K562 (cell line): ENCODE measurements around the gene SHANK1. TPM values are rescaled to one million over a fixed set of nuclear protein-coding genes. Genes with fewer than 3 reads are reported as not detected.
A peak's percentile ranks its signal among the peaks of the same experiment; 100 is the strongest.

Experiments used
- ARID1B ChIP-seq: fragments of 450-650 bp; IDR thresholded peaks from 2 replicates; pipeline ENCODE4 v1.6.1; 2016; ENCODE audit warnings: antibody characterized with exemption, mild to moderate bottlenecking, inconsistent platforms
- ESRRA ChIP-seq: fragments of 450-650 bp; IDR thresholded peaks from 2 replicates; pipeline ENCODE4 v1.6.1; 2014; ENCODE audit warnings: low read depth, mild to moderate bottlenecking, moderate library complexity, borderline replicate concordance
- GATA2 ChIP-seq: sonication (generic); formaldehyde crosslinking; IDR thresholded peaks from 2 replicates; pipeline ENCODE4 v1.4.0; 2020; ENCODE audit warnings: mild to moderate bottlenecking, missing genetic modification reagents
- HDGF ChIP-seq: fragments of 450-650 bp; IDR thresholded peaks from 2 replicates; pipeline ENCODE4 v1.6.1; 2016
- KHSRP ChIP-seq: fragments of 450-650 bp; IDR thresholded peaks from 2 replicates; pipeline ENCODE4 v1.6.1; 2017
- POU5F1 ChIP-seq: fragments of 150-350 bp; IDR thresholded peaks from 2 replicates; pipeline ENCODE4 v1.6.1; 2014; ENCODE audit warnings: borderline replicate concordance, low read length, low read depth, mild to moderate bottlenecking; ENCODE audit not compliant: partially characterized antibody
- SMARCC2 ChIP-seq: fragments of 450-650 bp; IDR thresholded peaks from 2 replicates; pipeline ENCODE4 v1.6.1; 2017; ENCODE audit warnings: antibody characterized with exemption, moderate library complexity, mild to moderate bottlenecking, low read depth
- polyA plus RNA-seq, 8 experiments: library from polyadenylated mRNA; depleted of rRNA in 4 of 8; stranded (reverse) in 5 of 8; unstranded in 3 of 8; fragments of >200 nt; fragmentation: Nextera tagmentation in 2 of 8; fragmentation: Illumina TruSeq in 1 of 8; extraction: Ambion mirVana in 2 of 8; extraction: Trizol in 1 of 8; gene quantifications; 2 replicates each; pipeline versions ENCODE4 v1.2.1 to v1.2.3, GENCODE V29; 2011 to 2014; ENCODE audit warnings: inconsistent platforms in 1 of 8, missing spikeins in 1 of 8
- total RNA-seq, 7 experiments: library from RNA; depleted of rRNA in 6 of 7; stranded (reverse); fragments of >200 nt in 6 of 7; fragmentation: Illumina TruSeq in 2 of 7; extraction: Trizol in 2 of 7; gene quantifications; 2 replicates each; pipeline versions ENCODE4 v1.2.1 to v1.2.3, GENCODE V29; 2011 to 2021; ENCODE audit warnings: low replicate concordance in 1 of 7
- TF ChIP-seq, protein P1 (sequence below): conservative IDR thresholded peaks from 2 replicates; pipeline ENCODE4 v1.6.1; 2011; ENCODE audit warnings: low read depth, mild to moderate bottlenecking, low read length; ENCODE audit not compliant: control insufficient read depth
- TF ChIP-seq, protein P2 (sequence below): sonication (generic); formaldehyde crosslinking; IDR thresholded peaks from 2 replicates; pipeline ENCODE4 v1.8.0; 2022; ENCODE audit warnings: mild to moderate bottlenecking, missing genetic modification reagents
- TF ChIP-seq, protein P3 (sequence below): sonication (generic); formaldehyde crosslinking; IDR thresholded peaks from 2 replicates; pipeline ENCODE4 v1.8.0; 2022; ENCODE audit warnings: mild to moderate bottlenecking, low read depth, missing genetic modification reagents
- TF ChIP-seq, protein P4 (sequence below), 2 experiments: fragments of 450-650 bp; formaldehyde crosslinking in 1 of 2; IDR thresholded peaks; 2 replicates each; pipeline versions ENCODE4 v1.4.0 to v1.6.1; 2014 to 2020; ENCODE audit warnings: mild to moderate bottlenecking in 2 of 2, borderline replicate concordance in 1 of 2, low read depth in 1 of 2
- TF ChIP-seq, protein P5 (sequence below): sonication (generic); formaldehyde crosslinking; IDR thresholded peaks from 2 replicates; pipeline ENCODE4 v1.8.1; 2023; ENCODE audit warnings: mild to moderate bottlenecking, missing genetic modification reagents, moderate library complexity

SHANK1 gene
- total and polyA plus RNA-seq, 9 of the 15 experiments (the other 6 are each of a cell fraction or from before 2014, with no cell fraction given): 0.33 to 1.3 (median 0.55) TPM; not detected in 2

DNA sequence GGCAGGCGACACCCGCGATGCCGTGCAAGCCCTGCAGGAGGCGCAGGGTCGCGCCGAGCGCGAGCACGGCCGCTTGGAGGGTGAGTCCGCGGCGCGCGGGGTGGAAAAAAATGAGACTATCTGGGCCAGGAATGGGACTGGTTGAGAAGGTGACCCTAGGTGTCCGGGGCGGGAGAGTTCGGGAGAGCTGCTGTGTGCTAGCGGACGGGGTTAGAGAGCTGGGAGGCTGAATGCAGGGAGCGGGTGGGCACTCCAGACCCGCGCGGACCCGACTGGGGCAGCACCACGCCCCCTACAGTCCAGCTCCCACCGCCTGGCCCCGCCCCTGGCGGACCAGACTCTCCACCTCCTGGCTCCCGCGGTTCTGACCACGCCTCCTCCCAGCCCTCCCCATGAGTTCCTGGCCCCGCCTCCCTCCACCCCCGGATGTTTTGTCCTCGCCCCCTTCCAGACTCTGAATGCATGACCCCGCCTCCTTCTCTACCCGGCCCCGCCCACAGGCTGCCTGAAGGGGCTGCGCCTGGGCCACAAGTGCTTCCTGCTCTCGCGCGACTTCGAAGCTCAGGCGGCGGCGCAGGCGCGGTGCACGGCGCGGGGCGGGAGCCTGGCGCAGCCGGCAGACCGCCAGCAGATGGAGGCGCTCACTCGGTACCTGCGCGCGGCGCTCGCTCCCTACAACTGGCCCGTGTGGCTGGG lies 5.1 kb upstream of the SHANK1 start (continued):
- TF ChIP-seq, protein P1, sequence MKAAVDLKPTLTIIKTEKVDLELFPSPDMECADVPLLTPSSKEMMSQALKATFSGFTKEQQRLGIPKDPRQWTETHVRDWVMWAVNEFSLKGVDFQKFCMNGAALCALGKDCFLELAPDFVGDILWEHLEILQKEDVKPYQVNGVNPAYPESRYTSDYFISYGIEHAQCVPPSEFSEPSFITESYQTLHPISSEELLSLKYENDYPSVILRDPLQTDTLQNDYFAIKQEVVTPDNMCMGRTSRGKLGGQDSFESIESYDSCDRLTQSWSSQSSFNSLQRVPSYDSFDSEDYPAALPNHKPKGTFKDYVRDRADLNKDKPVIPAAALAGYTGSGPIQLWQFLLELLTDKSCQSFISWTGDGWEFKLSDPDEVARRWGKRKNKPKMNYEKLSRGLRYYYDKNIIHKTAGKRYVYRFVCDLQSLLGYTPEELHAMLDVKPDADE: peak; percentile 81
- peak; percentile 65 for TF ChIP-seq ESRRA
- TF ChIP-seq ARID1B: peak; percentile 69
- TF ChIP-seq, protein P2, sequence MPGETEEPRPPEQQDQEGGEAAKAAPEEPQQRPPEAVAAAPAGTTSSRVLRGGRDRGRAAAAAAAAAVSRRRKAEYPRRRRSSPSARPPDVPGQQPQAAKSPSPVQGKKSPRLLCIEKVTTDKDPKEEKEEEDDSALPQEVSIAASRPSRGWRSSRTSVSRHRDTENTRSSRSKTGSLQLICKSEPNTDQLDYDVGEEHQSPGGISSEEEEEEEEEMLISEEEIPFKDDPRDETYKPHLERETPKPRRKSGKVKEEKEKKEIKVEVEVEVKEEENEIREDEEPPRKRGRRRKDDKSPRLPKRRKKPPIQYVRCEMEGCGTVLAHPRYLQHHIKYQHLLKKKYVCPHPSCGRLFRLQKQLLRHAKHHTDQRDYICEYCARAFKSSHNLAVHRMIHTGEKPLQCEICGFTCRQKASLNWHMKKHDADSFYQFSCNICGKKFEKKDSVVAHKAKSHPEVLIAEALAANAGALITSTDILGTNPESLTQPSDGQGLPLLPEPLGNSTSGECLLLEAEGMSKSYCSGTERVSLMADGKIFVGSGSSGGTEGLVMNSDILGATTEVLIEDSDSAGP (CRISPR knock-in tag): peak; percentile 48; the same call in 1 of the 2 replicates
- TF ChIP-seq GATA2: no peak
- TF ChIP-seq, protein P3, sequence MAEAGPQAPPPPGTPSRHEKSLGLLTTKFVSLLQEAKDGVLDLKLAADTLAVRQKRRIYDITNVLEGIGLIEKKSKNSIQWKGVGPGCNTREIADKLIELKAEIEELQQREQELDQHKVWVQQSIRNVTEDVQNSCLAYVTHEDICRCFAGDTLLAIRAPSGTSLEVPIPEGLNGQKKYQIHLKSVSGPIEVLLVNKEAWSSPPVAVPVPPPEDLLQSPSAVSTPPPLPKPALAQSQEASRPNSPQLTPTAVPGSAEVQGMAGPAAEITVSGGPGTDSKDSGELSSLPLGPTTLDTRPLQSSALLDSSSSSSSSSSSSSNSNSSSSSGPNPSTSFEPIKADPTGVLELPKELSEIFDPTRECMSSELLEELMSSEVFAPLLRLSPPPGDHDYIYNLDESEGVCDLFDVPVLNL (CRISPR knock-in tag): 0 out of 2 replicates have a peak, but pooled peaks have one; percentile 42
- TF ChIP-seq HDGF: no peak
- no peak for TF ChIP-seq POU5F1
- TF ChIP-seq KHSRP: no peak
- TF ChIP-seq, protein P4, sequence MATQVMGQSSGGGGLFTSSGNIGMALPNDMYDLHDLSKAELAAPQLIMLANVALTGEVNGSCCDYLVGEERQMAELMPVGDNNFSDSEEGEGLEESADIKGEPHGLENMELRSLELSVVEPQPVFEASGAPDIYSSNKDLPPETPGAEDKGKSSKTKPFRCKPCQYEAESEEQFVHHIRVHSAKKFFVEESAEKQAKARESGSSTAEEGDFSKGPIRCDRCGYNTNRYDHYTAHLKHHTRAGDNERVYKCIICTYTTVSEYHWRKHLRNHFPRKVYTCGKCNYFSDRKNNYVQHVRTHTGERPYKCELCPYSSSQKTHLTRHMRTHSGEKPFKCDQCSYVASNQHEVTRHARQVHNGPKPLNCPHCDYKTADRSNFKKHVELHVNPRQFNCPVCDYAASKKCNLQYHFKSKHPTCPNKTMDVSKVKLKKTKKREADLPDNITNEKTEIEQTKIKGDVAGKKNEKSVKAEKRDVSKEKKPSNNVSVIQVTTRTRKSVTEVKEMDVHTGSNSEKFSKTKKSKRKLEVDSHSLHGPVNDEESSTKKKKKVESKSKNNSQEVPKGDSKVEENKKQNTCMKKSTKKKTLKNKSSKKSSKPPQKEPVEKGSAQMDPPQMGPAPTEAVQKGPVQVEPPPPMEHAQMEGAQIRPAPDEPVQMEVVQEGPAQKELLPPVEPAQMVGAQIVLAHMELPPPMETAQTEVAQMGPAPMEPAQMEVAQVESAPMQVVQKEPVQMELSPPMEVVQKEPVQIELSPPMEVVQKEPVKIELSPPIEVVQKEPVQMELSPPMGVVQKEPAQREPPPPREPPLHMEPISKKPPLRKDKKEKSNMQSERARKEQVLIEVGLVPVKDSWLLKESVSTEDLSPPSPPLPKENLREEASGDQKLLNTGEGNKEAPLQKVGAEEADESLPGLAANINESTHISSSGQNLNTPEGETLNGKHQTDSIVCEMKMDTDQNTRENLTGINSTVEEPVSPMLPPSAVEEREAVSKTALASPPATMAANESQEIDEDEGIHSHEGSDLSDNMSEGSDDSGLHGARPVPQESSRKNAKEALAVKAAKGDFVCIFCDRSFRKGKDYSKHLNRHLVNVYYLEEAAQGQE (IDR thresholded peaks at IDR 0.05; ENCODE audit: borderline replicate concordance): peak; percentile 88
- TF ChIP-seq, protein P4 (CRISPR knock-in tag; IDR thresholded peaks at IDR 0.05; ENCODE audit: low read depth): no peak; the same call in 1 of the 2 replicates
- TF ChIP-seq SMARCC2: no peak
- TF ChIP-seq, protein P5, sequence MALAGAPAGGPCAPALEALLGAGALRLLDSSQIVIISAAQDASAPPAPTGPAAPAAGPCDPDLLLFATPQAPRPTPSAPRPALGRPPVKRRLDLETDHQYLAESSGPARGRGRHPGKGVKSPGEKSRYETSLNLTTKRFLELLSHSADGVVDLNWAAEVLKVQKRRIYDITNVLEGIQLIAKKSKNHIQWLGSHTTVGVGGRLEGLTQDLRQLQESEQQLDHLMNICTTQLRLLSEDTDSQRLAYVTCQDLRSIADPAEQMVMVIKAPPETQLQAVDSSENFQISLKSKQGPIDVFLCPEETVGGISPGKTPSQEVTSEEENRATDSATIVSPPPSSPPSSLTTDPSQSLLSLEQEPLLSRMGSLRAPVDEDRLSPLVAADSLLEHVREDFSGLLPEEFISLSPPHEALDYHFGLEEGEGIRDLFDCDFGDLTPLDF: no peak; the same call in 1 of the 2 replicates
